Adrenal gland (tissue), 12 donors: Measurements from ENCODE around the gene INSM1. TPM values are rescaled to one million over a fixed set of nuclear protein-coding genes. Genes with fewer than 3 reads are reported as not detected.

Experiments used
- DNase-seq, 7 donors: peaks; one replicate each; pipeline ENCODE4 v3.0.0-alpha.2; 2019 to 2020
- H3K27ac ChIP-seq, 5 donors: fragments of 200-600 bp; sonication (generic) in 4 of 5; 1 replicate in 3 of 5; 2 replicates in 2 of 5; pipeline versions ENCODE4 v1.5.1 to v1.8.0; 2016 to 2020; ENCODE audit warnings: mild to moderate bottlenecking in 1 of 5
- H3K27me3 ChIP-seq: fragments of 200-600 bp; 2 replicates; pipeline ENCODE4 v1.8.0; 2021
- H3K36me3 ChIP-seq, 2 donors: fragments of 200-600 bp; replicated peaks in 1 of 2; 1 replicate in 1 of 2; 2 replicates in 1 of 2; pipeline versions ENCODE4 v1.5.1 to v1.8.0; 2018 to 2022
- H3K4me1 ChIP-seq, 2 donors: fragments of 200-600 bp; replicated peaks in 1 of 2; 1 replicate in 1 of 2; 2 replicates in 1 of 2; pipeline versions ENCODE4 v1.5.1 to v1.8.0; 2018 to 2021
- H3K4me3 ChIP-seq, 4 donors: fragments of 200-600 bp; sonication (generic) in 3 of 4; one replicate each; pipeline ENCODE4 v1.5.1; 2016 to 2018
- H3K9me3 ChIP-seq, 3 donors: fragments of 200-600 bp; sonication (generic) in 1 of 3; replicated peaks in 1 of 3; 1 replicate in 2 of 3; 2 replicates in 1 of 3; pipeline versions ENCODE4 v1.5.1 to v1.8.0; 2016 to 2021
- CTCF ChIP-seq, 6 experiments: fragments of 450-650 bp in 4 of 6; fragments of 200-600 bp in 2 of 6; sonication (generic) in 1 of 6; IDR thresholded peaks; 1 replicate in 5 of 6; 2 replicates in 1 of 6; pipeline versions ENCODE4 v1.5.1 to v1.8.0; 2016 to 2021; ENCODE audit warnings: antibody characterized with exemption in 6 of 6, mild to moderate bottlenecking in 2 of 6, moderate library complexity in 1 of 6
- POLR2A ChIP-seq, 2 donors: fragments of 450-650 bp; IDR thresholded peaks; one replicate each; pipeline ENCODE4 v1.6.1; 2017; ENCODE audit warnings: antibody characterized with exemption in 2 of 2, mild to moderate bottlenecking in 2 of 2, moderate library complexity in 1 of 2
- WGBS, 4 donors: extraction: QIAGEN DNeasy Blood & Tissue Kit in 2 of 4; methylation state at CpG; one replicate each; pipeline versions ENCODE4 v1.1.5 to v1.1.7; 2013 to 2017; 5-methylcytosine and 5-hydroxymethylcytosine counted together
- intact Hi-C, 2 donors: fragments of 100-400 bp; cut with DNase I; formaldehyde crosslinking; loops; one replicate each; pipeline versions ENCODE4 v1.14.1 to v1.15.0; 2022 to 2023
- polyA plus RNA-seq, 3 donors: library from polyadenylated mRNA; stranded (reverse); fragments of 200-250 nt in 2 of 3; fragments of 350-450 nt in 1 of 3; fragmentation: Illumina TruSeq in 1 of 3; extraction: RNeasy Lipid Tissue Mini Kit (QIAGEN cat#74804) in 1 of 3; gene quantifications; one replicate each; pipeline ENCODE4 v1.2.3, GENCODE V29; 2013 to 2014
- total RNA-seq, 9 donors: library from RNA; depleted of rRNA in 4 of 9; stranded (reverse); fragments of >200 nt in 4 of 9; fragments of 120-200 nt in 1 of 9; fragmentation: NEBNext Ultra II Directional in 1 of 9; extraction: Animal tissue kit (Norgen Biotek cat#: 25700) in 1 of 9; gene quantifications; one replicate each; pipeline versions ENCODE4 v1.1.0 to v1.2.4, GENCODE V29; 2013 to 2023
- donor health status: healthy with polysubstance abuse.
- donor health status: Bipolar disorder and iron deficiency.
- donor health status: DM: yes; HTN: yes; CAD: no.
- donor health status: DM: no; HTN: no; CAD: no.
- donor health status: DM: no; HTN: no; CAD: no.
- donor health status: DM: yes; HTN: yes; CAD: no.

INSM1 gene
- total and polyA plus RNA-seq, 12 donors: 0.10 to 20.0 (median 7.7) TPM; not detected in 3

GRCh38 chr20:20391115-20391514 is 23.2 kb downstream of the INSM1 start:
- DNase-seq: no peak
- no peaks in the 10 kb centered on the region for H3K36me3 ChIP-seq
- intact Hi-C loops: no loop called here
- H3K27me3 ChIP-seq: no peaks in the 10 kb centered on the region
- 90 to 94% (median 93%) methylated on average over 2 to 4 of the region's 4 CpGs for WGBS, 4 donors
- TF ChIP-seq CTCF (IDR thresholded peaks at IDR 0.05) (no peak), POLR2A (IDR thresholded peaks at IDR 0.05) (no peak)
- no peak overlapping the region for H3K27ac ChIP-seq
- no peaks in the 10 kb centered on the region for H3K9me3 ChIP-seq
- H3K4me1 ChIP-seq: no peaks in the 10 kb centered on the region
- no peak overlapping the region for H3K4me3 ChIP-seq

DNA sequence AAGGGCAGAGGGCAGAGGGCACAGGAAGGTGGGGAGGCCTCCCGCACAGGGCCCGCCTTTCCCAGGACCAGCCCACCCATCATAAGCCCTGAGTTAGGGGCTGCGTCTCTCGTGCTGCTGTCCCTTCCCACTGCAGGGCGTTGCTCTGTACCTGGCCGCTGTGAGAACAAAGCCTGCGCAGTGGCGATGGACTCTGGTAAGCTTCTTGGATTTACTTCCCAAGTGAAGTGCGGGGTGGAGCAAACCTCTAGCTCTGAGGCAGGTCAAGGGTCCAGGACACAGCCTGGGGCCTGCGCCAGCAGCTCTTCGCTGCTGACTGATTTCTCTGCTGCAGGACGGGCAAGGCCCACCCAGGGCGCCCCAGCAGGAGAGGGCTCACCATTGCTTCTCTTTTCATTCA is 23.9 kb downstream of the INSM1 start:
- no peak for TF ChIP-seq CTCF (IDR thresholded peaks at IDR 0.05)
- Histone ChIP-seq H3K9me3 (no peaks in the 10 kb centered on the region), H3K4me3 (no peak overlapping the region), H3K4me1 (no peaks in the 10 kb centered on the region), H3K27me3 (no peaks in the 10 kb centered on the region), H3K27ac (no peak overlapping the region), H3K36me3 (no peaks in the 10 kb centered on the region)
- intact Hi-C loops: no loop called here
- WGBS, 4 donors: 90 to 93% (median 92%) methylated on average over 13 of the region's 13 CpGs
- DNase-seq: no peak

- Histone ChIP-seq H3K27me3 (no peaks in the 10 kb centered on the region), H3K27ac (no peak overlapping the region), H3K36me3 (no peaks in the 10 kb centered on the region), H3K4me3 (no peak overlapping the region), H3K9me3 (no peaks in the 10 kb centered on the region), H3K4me1 (no peaks in the 10 kb centered on the region)
- DNase-seq: no peak
- TF ChIP-seq POLR2A (IDR thresholded peaks at IDR 0.05): no peak
- no peak for TF ChIP-seq CTCF (IDR thresholded peaks at IDR 0.05)
- intact Hi-C loops: no loop called here
- 76 to 84% (median 79%) methylated on average over 17 to 20 of the region's 20 CpGs for WGBS, 4 donors
These were observed 25.6 kb downstream of the INSM1 start for GRCh38 chr20:20393207-20394120.

GRCh38 chr20:20395087-20395486 is 27.2 kb downstream of the INSM1 start:
- Histone ChIP-seq H3K9me3 (no peaks in the 10 kb centered on the region), H3K27ac (no peak overlapping the region), H3K4me1 (no peaks in the 10 kb centered on the region), H3K27me3 (no peaks in the 10 kb centered on the region), H3K36me3 (no peaks in the 10 kb centered on the region), H3K4me3 (no peak overlapping the region)
- DNase-seq: no peak
- WGBS, 4 donors: 93 to 98% (median 94%) methylated on average over 6 to 12 of the region's 12 CpGs
- TF ChIP-seq CTCF (IDR thresholded peaks at IDR 0.05) (no peak), POLR2A (IDR thresholded peaks at IDR 0.05) (no peak)
- intact Hi-C loops: no loop called here
